Astrocyte (in vitro differentiated cells and primary cell): ENCODE measurements around the gene SLX4. TPM values are rescaled to one million over a fixed set of nuclear protein-coding genes. Genes with fewer than 3 reads are reported as not detected.
A peak's percentile ranks its signal among the peaks of the same experiment; 100 is the strongest.

ENCODE experiments used
- DNase-seq: peaks from one replicate; pipeline ENCODE4 v3.0.0-alpha.2; 2010; ENCODE audit warnings: low read depth
- FAIRE-seq: peaks from 2 replicates; lab custom pipeline; 2011; peaks lifted over from hg19 to GRCh38; lab: Jason Lieb, UNC
- H2AFZ ChIP-seq: 2 replicates; pipeline ENCODE4 v1.6.0; 2012; ENCODE audit warnings: low read depth, low read length, inconsistent platforms
- H3K27ac ChIP-seq: 2 replicates; pipeline ENCODE4 v1.5.1; 2011; ENCODE audit warnings: low read depth, low read length, inconsistent platforms
- H3K27me3 ChIP-seq: 2 replicates; pipeline ENCODE4 v1.6.0; 2011; ENCODE audit warnings: low read length, inconsistent platforms; ENCODE audit not compliant: insufficient read depth
- H3K36me3 ChIP-seq: 2 replicates; pipeline ENCODE4 v1.5.1; 2011; ENCODE audit warnings: low read length, inconsistent platforms; ENCODE audit not compliant: insufficient read depth
- H3K4me1 ChIP-seq: 2 replicates; pipeline ENCODE4 v1.5.1; 2011; ENCODE audit warnings: low read length, inconsistent platforms; ENCODE audit not compliant: insufficient read depth
- H3K4me2 ChIP-seq: 2 replicates; pipeline ENCODE4 v1.6.0; 2012; ENCODE audit warnings: low read length, inconsistent platforms
- H3K4me3 ChIP-seq: 2 replicates; pipeline ENCODE4 v1.5.1; 2011; ENCODE audit warnings: low read depth, mild to moderate bottlenecking, low read length, inconsistent platforms; ENCODE audit not compliant: insufficient read depth
- H3K79me2 ChIP-seq: 2 replicates; pipeline ENCODE4 v1.6.0; 2012; ENCODE audit warnings: mild to moderate bottlenecking, low read length, inconsistent platforms; ENCODE audit not compliant: insufficient read depth
- H3K9ac ChIP-seq: 2 replicates; pipeline ENCODE4 v1.6.0; 2012; ENCODE audit warnings: mild to moderate bottlenecking, low read length, inconsistent platforms
- H3K9me3 ChIP-seq: 2 replicates; pipeline ENCODE4 v1.5.1; 2012; ENCODE audit warnings: low read depth, mild to moderate bottlenecking, low read length, inconsistent platforms; ENCODE audit not compliant: insufficient read depth
- H4K20me1 ChIP-seq: 2 replicates; pipeline ENCODE4 v1.6.0; 2012; ENCODE audit warnings: low read length, inconsistent platforms; ENCODE audit not compliant: insufficient read depth
- H3K27ac Mint-ChIP-seq: one replicate; pipeline ENCODE4 v1.8.0; 2021; ENCODE audit warnings: mild to moderate bottlenecking, mixed read lengths; ENCODE audit not compliant: unreplicated experiment
- H3K27me3 Mint-ChIP-seq: one replicate; pipeline ENCODE4 v1.8.0; 2021; ENCODE audit warnings: low read depth, mixed read lengths; ENCODE audit not compliant: unreplicated experiment
- H3K36me3 Mint-ChIP-seq: one replicate; pipeline ENCODE4 v1.8.0; 2021; ENCODE audit warnings: low read depth, mixed read lengths; ENCODE audit not compliant: unreplicated experiment
- H3K4me1 Mint-ChIP-seq: one replicate; pipeline ENCODE4 v1.8.0; 2021; ENCODE audit warnings: low read depth, mixed read lengths; ENCODE audit not compliant: unreplicated experiment
- H3K4me3 Mint-ChIP-seq: one replicate; pipeline ENCODE4 v1.8.0; 2021; ENCODE audit warnings: mild to moderate bottlenecking, moderate library complexity, mixed read lengths; ENCODE audit not compliant: unreplicated experiment
- H3K9me3 Mint-ChIP-seq: one replicate; pipeline ENCODE4 v1.8.0; 2021; ENCODE audit warnings: mild to moderate bottlenecking, mixed read lengths; ENCODE audit not compliant: unreplicated experiment
- EZH2 ChIP-seq: IDR thresholded peaks from 2 replicates; pipeline ENCODE4 v1.6.1; 2012; ENCODE audit warnings: mild to moderate bottlenecking, low read length, inconsistent platforms; ENCODE audit not compliant: insufficient read depth
- total RNA-seq: library from RNA; stranded (reverse); gene quantifications from 2 replicates; pipeline ENCODE4 v1.2.1, GENCODE V29; 2021
- TF ChIP-seq, protein P1 (sequence below): IDR thresholded peaks from 2 replicates; pipeline ENCODE4 v1.5.1; 2011; ENCODE audit warnings: low read depth, mild to moderate bottlenecking, inconsistent platforms, low read length, moderate library complexity; ENCODE audit not compliant: insufficient read depth

SLX4 gene
- total RNA-seq, 1 donor from 2014 or later, result 7.8 TPM

DNA sequence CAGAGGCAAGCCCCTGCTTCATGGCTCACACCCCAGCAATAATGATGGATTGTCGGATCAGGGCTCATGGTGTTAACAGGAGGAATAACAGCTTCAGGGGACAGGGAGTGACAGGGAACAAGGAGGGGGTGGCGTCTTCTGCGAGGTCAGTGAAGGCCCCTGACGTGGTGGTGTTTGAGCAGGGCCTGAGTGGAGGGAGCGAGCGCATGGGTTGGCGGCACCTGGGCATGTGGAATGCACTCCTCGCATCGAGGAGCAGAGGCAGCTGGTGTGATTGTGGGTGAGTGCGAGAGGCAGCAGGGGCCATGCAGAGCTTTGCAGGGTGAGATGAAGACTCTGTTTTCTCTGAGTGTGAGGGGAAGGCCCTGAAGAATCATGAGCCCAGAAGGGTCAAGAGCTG, 77.3 kb downstream of the SLX4 start:
- Mint-ChIP-seq H3K36me3 (peaks cover 32% of the 10 kb centered on the region), H3K4me1 (no peaks in the 10 kb centered on the region), H3K4me3 (peak overlapping the region; percentile 40), H3K27ac (no peak overlapping the region), H3K9me3 (no peaks in the 10 kb centered on the region), H3K27me3 (no peaks in the 10 kb centered on the region)
- FAIRE-seq (no peak), DNase-seq (no peak)
- Histone ChIP-seq H3K27me3 (no peaks in the 10 kb centered on the region), H3K27ac (no peak overlapping the region), H3K79me2 (no peaks in the 10 kb centered on the region), H3K9me3 (no peaks in the 10 kb centered on the region), H2AFZ (no peak overlapping the region), H3K4me3 (no peak overlapping the region), H3K4me2 (no peak overlapping the region), H3K36me3 (peaks cover 9% of the 10 kb centered on the region), H3K4me1 (peaks cover 6% of the 10 kb centered on the region), H4K20me1 (no peaks in the 10 kb centered on the region), H3K9ac (no peak overlapping the region)
- TF ChIP-seq, protein P1, sequence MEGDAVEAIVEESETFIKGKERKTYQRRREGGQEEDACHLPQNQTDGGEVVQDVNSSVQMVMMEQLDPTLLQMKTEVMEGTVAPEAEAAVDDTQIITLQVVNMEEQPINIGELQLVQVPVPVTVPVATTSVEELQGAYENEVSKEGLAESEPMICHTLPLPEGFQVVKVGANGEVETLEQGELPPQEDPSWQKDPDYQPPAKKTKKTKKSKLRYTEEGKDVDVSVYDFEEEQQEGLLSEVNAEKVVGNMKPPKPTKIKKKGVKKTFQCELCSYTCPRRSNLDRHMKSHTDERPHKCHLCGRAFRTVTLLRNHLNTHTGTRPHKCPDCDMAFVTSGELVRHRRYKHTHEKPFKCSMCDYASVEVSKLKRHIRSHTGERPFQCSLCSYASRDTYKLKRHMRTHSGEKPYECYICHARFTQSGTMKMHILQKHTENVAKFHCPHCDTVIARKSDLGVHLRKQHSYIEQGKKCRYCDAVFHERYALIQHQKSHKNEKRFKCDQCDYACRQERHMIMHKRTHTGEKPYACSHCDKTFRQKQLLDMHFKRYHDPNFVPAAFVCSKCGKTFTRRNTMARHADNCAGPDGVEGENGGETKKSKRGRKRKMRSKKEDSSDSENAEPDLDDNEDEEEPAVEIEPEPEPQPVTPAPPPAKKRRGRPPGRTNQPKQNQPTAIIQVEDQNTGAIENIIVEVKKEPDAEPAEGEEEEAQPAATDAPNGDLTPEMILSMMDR, result no peak
- no peak for TF ChIP-seq EZH2

DNA sequence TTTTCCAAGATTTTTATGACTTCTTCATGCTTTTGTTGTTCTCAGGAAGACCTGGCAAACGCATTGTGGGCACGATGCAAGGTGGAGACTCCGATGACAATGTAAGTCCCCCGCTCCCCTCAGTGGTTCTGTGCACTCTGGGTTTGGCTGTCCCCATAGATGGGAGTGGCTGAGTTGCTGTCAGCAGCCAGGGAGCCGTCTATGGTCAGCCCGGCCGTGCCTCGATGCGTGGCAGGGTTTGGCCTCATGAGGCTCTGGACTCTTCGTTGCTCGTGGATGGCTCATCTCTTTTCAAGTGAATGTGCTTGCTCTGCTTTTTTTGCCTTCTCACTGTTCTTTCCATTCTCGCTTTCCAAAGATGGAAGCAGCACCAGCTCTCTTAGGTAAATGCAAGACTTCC, 78.7 kb downstream of the SLX4 start:
- no peak for TF ChIP-seq EZH2
- TF ChIP-seq, protein P1, result no peak
- no peak overlapping the region for H3K4me3 ChIP-seq
- no peaks in the 10 kb centered on the region for H3K27me3 ChIP-seq
- Mint-ChIP-seq H3K4me3 (no peak overlapping the region), H3K36me3 (peaks cover 38% of the 10 kb centered on the region), H3K27ac (no peak overlapping the region), H3K4me1 (no peaks in the 10 kb centered on the region), H3K27me3 (no peaks in the 10 kb centered on the region), H3K9me3 (peaks cover 4% of the 10 kb centered on the region)
- H2AFZ ChIP-seq, result no peak overlapping the region
- no peaks in the 10 kb centered on the region for H3K9me3 ChIP-seq
- DNase-seq (no peak), FAIRE-seq (no peak)
- H3K27ac ChIP-seq, result no peak overlapping the region
- H3K4me1 ChIP-seq, result peaks cover 6% of the 10 kb centered on the region
- no peak overlapping the region for H3K4me2 ChIP-seq
- no peaks in the 10 kb centered on the region for H3K79me2 ChIP-seq
- H3K36me3 ChIP-seq, result peaks cover 9% of the 10 kb centered on the region
- no peak overlapping the region for H3K9ac ChIP-seq
- H4K20me1 ChIP-seq, result no peaks in the 10 kb centered on the region

Other genes with a start within 250 kb of the SLX4 start
- 17.3 and 20.7 TPM in 2 replicates for gene ZSCAN32, start 210.6 kb downstream of the SLX4 start, total RNA-seq
- gene ZNF174, start 210.4 kb downstream of the SLX4 start, total RNA-seq, result 8.2 and 9.7 TPM in 2 replicates
- 3.9 and 4.7 TPM in 2 replicates for gene ZNF597, start 168.1 kb downstream of the SLX4 start, total RNA-seq
- gene NAA60, start 167.9 kb downstream of the SLX4 start, total RNA-seq, result 61.1 and 64.9 TPM in 2 replicates
- not detected in 2 replicates for gene C16orf90, start 116.1 kb downstream of the SLX4 start, total RNA-seq
- 15.4 and 16.3 TPM in 2 replicates for gene CLUAP1, start 110.6 kb downstream of the SLX4 start, total RNA-seq
- gene NLRC3, start 34.2 kb downstream of the SLX4 start, total RNA-seq, result 0.17 and 0.23 TPM in 2 replicates
- 16.2 and 16.9 TPM in 2 replicates for gene DNASE1, start 43.1 kb upstream of the SLX4 start, total RNA-seq
- gene TRAP1, start 105.9 kb upstream of the SLX4 start, total RNA-seq, result 57.1 and 63.3 TPM in 2 replicates